Measurements from ENCODE around the gene SRSF2.
"Not testable (repeated sequence)": the region's sequence is repeated elsewhere in the genome, so short reads cannot be mapped to it uniquely, and the experiment has no call there.

The SRSF2 gene

DNA sequence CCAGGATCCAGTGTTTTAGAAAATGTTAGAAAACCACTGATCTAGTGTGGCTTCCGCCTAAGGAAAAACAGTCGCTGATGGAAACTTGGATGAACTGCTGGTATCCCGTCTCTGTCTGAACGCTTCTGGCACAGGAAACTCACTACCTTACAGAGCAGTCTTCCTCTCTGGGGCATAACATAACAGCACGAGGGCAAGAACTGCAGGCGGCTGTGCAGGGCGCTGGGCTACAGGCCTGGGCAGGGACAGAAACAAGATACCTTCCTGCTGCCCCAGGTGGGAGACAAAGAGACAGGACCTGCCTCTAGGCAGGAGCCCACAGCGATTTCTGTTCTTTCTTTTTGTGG lies 36.9 kb downstream of the SRSF2 start:
- no peak for DNase-seq

DNA sequence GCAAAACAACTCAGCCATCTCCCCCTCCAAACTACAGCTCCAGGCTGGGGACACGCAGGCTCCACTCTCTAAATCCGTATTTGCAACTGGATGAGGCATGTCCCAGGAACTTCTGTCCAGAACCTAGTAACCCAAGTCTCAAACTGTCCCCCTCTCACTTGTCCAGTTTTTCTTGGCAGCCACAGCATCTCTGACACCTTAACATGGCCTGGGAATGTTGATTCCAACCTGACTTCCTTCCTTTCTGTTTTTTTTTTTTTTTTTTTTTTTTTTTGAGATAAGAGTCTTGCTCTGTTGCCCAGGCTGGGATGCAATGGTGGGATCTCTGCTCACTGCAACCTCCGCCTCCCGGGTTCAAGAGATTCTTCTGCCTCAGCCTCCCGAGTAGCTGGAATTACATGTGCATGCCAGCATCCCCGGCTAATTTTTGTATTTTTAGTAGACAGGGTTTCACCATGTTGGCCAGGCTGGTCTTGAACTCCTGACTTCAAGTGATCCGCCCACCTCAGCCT lies 38.6 kb downstream of the SRSF2 start:
- DNase-seq: not testable (repeated sequence)

DNA sequence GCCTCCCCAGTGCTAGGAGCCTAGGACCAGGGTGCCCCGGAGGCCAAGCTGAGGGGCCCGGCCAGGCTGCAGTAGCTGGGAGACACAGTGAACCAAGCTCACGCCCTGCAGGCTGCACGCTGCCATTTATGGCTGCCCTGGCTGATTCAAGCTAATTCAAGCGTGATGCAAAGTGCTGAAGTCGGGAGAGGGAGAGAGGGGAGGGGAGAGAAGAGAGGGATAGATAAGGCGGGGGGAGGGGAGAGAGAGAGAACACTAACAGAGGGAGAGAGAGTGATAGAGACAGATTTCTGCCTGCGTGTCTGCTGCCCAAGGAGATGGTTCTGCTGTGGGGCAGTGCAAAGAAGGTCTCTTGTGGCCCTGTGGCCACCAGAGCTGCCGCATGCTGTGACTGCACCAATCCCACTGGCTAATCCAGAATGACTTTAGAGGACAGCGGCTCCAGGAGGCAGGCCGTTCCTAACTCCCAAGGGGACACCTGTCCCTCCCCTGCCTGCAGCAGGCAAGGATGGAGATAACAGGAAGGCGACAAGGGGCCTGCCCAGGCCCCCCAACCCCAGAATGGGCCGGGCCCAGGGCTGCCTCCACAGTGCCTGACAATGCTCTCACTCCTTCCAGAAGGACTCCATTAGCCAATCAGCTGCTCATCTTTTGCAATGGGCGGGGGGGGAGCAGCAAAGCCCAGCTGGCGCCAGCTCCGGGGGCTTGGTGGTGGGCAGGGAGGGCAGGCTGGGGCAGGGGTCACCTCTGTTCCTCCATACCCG lies 39.2 kb downstream of the SRSF2 start:
- DNase-seq: no peak

GRCh38 chr17:76696763-76697701 lies 40.1 kb downstream of the SRSF2 start:
- no peak for DNase-seq

- DNase-seq: no peak
These were observed 41.9 kb downstream of the SRSF2 start for GRCh38 chr17:76695059-76695831.

GRCh38 chr17:76691379-76692191 lies 45.5 kb downstream of the SRSF2 start:
- DNase-seq: no peak

DNA sequence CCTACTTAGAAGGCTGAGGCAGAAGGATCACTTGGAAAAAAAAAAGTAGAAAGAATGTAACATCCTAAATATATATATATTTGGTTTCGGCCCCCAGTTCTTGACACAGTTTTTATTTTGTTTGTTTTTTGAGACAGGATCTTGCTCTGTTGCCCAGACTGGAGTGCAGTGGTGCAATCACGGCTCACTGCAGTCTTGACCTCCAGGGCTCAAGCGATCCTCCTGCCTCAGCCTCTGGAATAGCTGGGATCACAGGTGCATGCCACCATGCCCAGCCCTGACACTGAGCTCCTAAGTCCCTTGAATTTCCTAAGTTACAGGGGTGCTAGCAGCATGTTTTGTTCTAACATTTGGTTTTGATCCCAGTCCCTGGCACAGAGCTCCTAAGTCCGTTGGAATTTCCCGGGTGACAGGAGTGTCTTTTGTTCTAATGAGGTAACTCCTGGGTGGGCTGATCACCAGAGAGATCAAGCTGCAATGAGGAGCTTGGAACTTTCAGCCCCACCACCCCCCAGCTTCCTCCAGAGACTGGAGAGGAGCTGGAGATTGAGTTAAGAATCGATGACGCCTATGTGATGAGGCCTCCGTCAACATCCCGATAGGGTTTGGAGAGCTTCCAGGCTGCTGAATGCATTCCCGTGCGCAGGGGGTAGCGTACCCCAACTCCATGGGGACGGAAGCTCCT lies 46.4 kb downstream of the SRSF2 start:
- DNase-seq: no peak

DNA sequence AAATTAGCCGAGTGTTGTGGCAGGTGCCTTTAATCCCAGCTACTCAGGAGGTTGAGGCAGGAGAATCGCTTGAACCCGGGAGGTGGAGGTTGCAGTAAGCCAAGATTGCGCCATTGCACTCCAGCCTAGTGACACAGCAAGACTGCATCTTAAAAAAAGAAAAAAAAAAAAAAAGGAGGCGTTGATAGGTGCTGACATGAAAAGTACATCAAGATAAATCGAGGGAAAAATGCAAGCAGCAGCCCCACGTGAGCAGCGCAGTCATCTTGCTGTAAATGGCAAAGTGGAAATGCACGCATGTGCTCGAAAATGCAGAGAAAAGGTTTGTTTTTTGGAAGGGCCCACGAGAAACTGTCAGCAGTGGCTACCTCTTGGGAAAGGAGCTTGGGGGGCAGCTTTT lies 47.3 kb downstream of the SRSF2 start:
- no peak for DNase-seq

- DNase-seq: no peak
These were observed 48.9 kb downstream of the SRSF2 start for GRCh38 chr17:76688165-76688622.

DNA sequence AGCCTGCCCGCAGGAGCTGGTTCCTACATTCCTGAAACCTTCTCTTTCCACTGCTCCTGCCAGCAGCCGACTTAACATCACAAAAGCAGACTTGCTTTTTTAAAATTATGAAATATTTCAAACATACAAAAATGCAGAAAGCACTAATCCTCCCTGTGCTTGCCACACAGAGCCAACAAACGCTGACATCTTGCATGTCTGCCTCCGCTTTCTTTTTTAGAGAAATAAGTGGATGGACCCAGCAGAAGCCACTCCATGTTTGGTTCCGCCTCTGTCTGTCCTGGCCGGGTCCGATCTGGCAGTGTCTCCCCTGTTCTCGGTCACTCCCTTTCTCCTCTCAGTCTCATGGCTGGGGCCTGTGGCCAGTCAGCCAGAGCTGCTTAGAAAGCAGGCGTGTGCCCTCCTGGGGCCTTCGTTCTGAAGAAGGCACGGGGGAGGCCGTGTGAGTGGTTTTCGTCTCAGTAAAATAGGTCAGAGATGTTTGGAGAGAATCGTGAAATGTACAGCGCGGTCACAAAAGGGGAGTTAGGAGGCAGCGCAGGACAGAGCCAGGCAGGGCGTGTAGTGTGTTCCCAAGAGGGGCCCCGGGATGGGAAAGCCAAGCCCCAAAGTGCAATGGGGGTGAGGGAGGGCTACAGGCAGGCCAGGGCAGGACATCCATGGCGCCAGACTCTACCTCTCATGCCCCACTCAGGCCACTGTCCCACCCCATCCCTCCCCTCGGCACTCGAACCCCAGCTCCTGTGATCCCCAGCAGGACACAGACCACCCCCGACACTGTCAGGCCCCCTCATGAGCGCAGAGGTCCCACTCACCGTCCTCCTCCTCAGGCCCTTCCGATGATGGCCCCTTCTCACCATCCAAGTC lies 49.6 kb downstream of the SRSF2 start:
- DNase-seq: no peak

DNA sequence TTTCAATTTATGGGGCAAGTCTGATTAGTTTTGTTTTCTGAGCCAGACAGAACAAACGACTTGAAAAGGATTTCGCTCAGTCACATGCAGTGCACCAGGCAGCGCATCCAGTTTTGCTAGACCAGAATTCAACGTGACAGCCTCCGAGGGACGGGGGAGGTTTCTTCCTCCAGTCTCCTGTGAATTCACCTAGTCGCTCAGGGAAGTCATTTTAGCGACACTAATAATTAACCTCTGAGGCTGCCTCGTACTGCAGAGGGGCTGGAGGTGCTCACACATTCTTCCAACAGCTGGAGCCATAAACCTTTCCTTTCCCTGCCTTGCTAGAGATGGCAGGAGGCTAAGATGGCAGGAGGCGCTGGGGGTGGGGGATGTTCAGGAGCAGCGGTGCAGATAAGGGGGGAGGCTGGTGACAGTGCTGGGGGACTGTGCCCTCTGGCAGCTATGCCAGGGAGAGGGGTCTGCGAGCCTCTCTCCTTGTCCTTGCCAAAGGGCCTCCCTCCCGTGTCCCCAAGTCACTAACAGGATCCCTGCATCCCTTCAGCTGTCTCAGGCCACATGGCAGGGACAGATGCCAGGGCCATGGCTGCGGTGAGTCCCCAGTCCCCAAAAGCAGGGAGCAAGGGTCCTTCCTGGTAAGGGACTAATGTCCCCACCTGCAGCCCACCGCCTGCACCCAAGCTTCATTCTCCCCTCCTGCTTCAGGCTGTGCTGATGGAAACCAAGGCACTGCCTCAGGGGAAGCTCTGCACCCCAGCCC lies 50.4 kb downstream of the SRSF2 start:
- DNase-seq: no peak

- no peak for DNase-seq
These were observed 51.3 kb downstream of the SRSF2 start for GRCh38 chr17:76685846-76686245.

GRCh38 chr17:76685366-76685765 lies 51.8 kb downstream of the SRSF2 start:
- DNase-seq: no peak

GRCh38 chr17:76684756-76685155 lies 52.4 kb downstream of the SRSF2 start:
- DNase-seq: no peak

Data from stimulated activated CD4-positive, alpha-beta T cell treated with anti-CD3 and anti-CD28 coated beads, Interleukin-2, amount 100 ng/mL, for 24 hours (primary cell).